Mesenchymal stem cell (in vitro differentiated cells and primary cell): ENCODE results near the gene ZNF20.
A peak's percentile ranks its signal among the peaks of the same experiment; 100 is the strongest.

Experiments
- DNase-seq: peaks from one replicate; pipeline ENCODE4 v3.0.0-alpha.2; 2013
- H2AFZ ChIP-seq: one replicate; pipeline ENCODE4 v1.6.1; 2013; ENCODE audit warnings: low read depth, mild to moderate bottlenecking, control low read depth, inconsistent platforms, low read length, moderate library complexity
- H2AK5ac ChIP-seq: 2 replicates; pipeline ENCODE4 v1.6.1; 2013; ENCODE audit warnings: low read length, moderate library complexity, mild to moderate bottlenecking, inconsistent platforms; ENCODE audit not compliant: severe bottlenecking
- H2BK120ac ChIP-seq: one replicate; pipeline ENCODE4 v1.6.1; 2013; ENCODE audit warnings: low read depth, mild to moderate bottlenecking, inconsistent platforms, low read length, moderate library complexity
- H2BK12ac ChIP-seq, 2 experiments: one replicate each; pipeline ENCODE4 v1.6.1; 2013; ENCODE audit warnings: inconsistent platforms in 2 of 2, low read length in 2 of 2, mild to moderate bottlenecking in 2 of 2, moderate library complexity in 2 of 2, control low read depth in 1 of 2
- H2BK15ac ChIP-seq: one replicate; pipeline ENCODE4 v1.6.1; 2013; ENCODE audit warnings: mild to moderate bottlenecking, low read depth, inconsistent platforms; ENCODE audit not compliant: poor library complexity, severe bottlenecking
- H2BK5ac ChIP-seq: 2 replicates; pipeline ENCODE4 v1.6.1; 2013; ENCODE audit warnings: low read depth, mild to moderate bottlenecking, low read length, control low read depth, inconsistent platforms; ENCODE audit not compliant: poor library complexity, severe bottlenecking
- H3K14ac ChIP-seq, 2 experiments: one replicate each; pipeline ENCODE4 v1.6.1; 2013; ENCODE audit warnings: inconsistent platforms in 2 of 2, low read length in 2 of 2, control low read depth in 1 of 2, mild to moderate bottlenecking in 1 of 2, moderate library complexity in 1 of 2
- H3K18ac ChIP-seq, 2 experiments: one replicate each; pipeline ENCODE4 v1.6.1; 2013; ENCODE audit warnings: inconsistent platforms in 2 of 2, low read length in 2 of 2, control low read depth in 1 of 2, low read depth in 1 of 2, mild to moderate bottlenecking in 1 of 2
- H3K23ac ChIP-seq, 2 experiments: one replicate each; pipeline ENCODE4 v1.6.1; 2013; ENCODE audit warnings: inconsistent platforms in 2 of 2, low read length in 2 of 2, mild to moderate bottlenecking in 2 of 2, moderate library complexity in 2 of 2, control low read depth in 1 of 2
- H3K27ac ChIP-seq: 2 replicates; pipeline ENCODE4 v1.5.1; 2013; ENCODE audit warnings: mild to moderate bottlenecking, moderate library complexity, low read length, control low read depth, inconsistent platforms; ENCODE audit not compliant: poor library complexity, severe bottlenecking
- H3K27me3 ChIP-seq, 2 experiments: 2 replicates each; pipeline versions ENCODE4 v1.6.1 to v1.7.0; 2013; ENCODE audit warnings: low read length in 2 of 2, mild to moderate bottlenecking in 2 of 2, moderate library complexity in 2 of 2, control low read depth in 1 of 2, inconsistent platforms in 1 of 2; ENCODE audit not compliant: control insufficient read depth in 1 of 2, insufficient read depth in 1 of 2
- H3K36me3 ChIP-seq, 2 experiments: 2 replicates each; pipeline versions ENCODE4 v1.6.1 to v1.7.0; 2013; ENCODE audit warnings: low read length in 2 of 2, control low read depth in 1 of 2, inconsistent platforms in 1 of 2, low read depth in 1 of 2, mild to moderate bottlenecking in 1 of 2; ENCODE audit not compliant: insufficient read depth in 2 of 2, control insufficient read depth in 1 of 2
- H3K4ac ChIP-seq, 2 experiments: one replicate each; pipeline ENCODE4 v1.6.1; 2013; ENCODE audit warnings: inconsistent platforms in 2 of 2, low read length in 2 of 2, mild to moderate bottlenecking in 2 of 2, moderate library complexity in 2 of 2, control low read depth in 1 of 2, low read depth in 1 of 2
- H3K4me1 ChIP-seq: 2 replicates; pipeline ENCODE4 v1.6.1; 2013; ENCODE audit warnings: low read depth, low read length, control low read depth; ENCODE audit not compliant: control insufficient read depth, insufficient read depth
- H3K4me2 ChIP-seq: 2 replicates; pipeline ENCODE4 v1.6.1; 2013; ENCODE audit warnings: low read length, mild to moderate bottlenecking, inconsistent platforms; ENCODE audit not compliant: poor library complexity, severe bottlenecking
- H3K4me3 ChIP-seq, 2 experiments: 2 replicates each; pipeline versions ENCODE4 v1.5.1 to v1.7.0; 2013; ENCODE audit warnings: low read length in 2 of 2, mild to moderate bottlenecking in 2 of 2, control low read depth in 1 of 2, low read depth in 1 of 2; ENCODE audit not compliant: insufficient read depth in 1 of 2
- H3K79me1 ChIP-seq: replicated peaks from 2 replicates; pipeline ENCODE4 v1.6.1; 2013; ENCODE audit warnings: mild to moderate bottlenecking, control low read depth, low read length, inconsistent platforms; ENCODE audit not compliant: poor library complexity, severe bottlenecking
- H3K9ac ChIP-seq: 2 replicates; pipeline ENCODE4 v1.7.0; 2013; ENCODE audit warnings: mild to moderate bottlenecking, low read length, moderate library complexity
- H3K9me3 ChIP-seq: 2 replicates; pipeline ENCODE4 v1.7.0; 2013; ENCODE audit warnings: mild to moderate bottlenecking, low read length; ENCODE audit not compliant: control insufficient read depth
- H4K8ac ChIP-seq: one replicate; pipeline ENCODE4 v1.6.1; 2013; ENCODE audit warnings: inconsistent platforms, mild to moderate bottlenecking, low read length, moderate library complexity
- H4K91ac ChIP-seq: one replicate; pipeline ENCODE4 v1.6.1; 2013; ENCODE audit warnings: mild to moderate bottlenecking, low read length, inconsistent platforms
- WGBS: methylation state at CpG from one replicate; pipeline ENCODE4 v1.1.7; 2013; ENCODE audit warnings: mixed read lengths; 5-methylcytosine and 5-hydroxymethylcytosine counted together

ZNF20 gene

DNA sequence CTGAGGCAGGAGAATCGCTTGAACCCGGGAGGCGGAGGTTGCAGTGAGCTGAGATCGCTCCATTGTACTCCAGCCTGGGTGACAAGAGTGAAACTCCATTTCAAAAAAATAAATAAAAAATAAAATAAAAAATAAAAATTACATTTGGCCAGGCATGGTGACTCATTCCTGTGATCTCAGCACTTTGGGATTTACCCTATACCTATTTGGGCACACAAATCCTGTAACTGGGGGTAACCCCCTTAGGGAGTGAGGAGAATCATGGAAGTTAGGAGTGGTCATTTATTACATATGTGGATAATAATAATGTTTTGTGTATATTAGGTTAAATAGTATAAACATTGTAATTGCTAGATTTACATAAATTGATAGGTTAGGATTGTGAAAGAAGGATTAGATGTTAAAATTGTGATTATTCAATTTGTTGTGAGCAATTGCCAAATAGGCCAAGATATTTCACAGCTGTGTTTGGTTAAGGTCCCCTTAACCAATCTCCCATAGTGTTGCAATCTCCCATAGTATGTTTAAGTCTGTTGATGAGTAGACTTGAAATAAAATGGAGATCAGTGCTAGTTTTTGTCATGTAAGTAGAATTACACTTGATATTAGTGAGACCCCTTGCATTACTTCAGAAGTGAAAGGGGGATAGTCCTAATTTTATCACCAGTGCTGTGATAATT is 44.9 kb downstream of the ZNF20 start:
- no peak overlapping the region for H3K18ac ChIP-seq
- no peak overlapping the region for H3K23ac ChIP-seq
- no peak overlapping the region for H3K27ac ChIP-seq
- no peak overlapping the region for H2BK12ac ChIP-seq
- no peaks in the 10 kb centered on the region for H3K36me3 ChIP-seq
- no peak overlapping the region for H4K91ac ChIP-seq
- H4K8ac ChIP-seq, result no peak overlapping the region
- H3K27me3 ChIP-seq, result no peaks in the 10 kb centered on the region
- no peak overlapping the region for H2BK5ac ChIP-seq
- no peak overlapping the region for H2BK120ac ChIP-seq
- H3K4me1 ChIP-seq, result no peaks in the 10 kb centered on the region
- DNase-seq, result peak; percentile 16
- no peak overlapping the region for H2AK5ac ChIP-seq
- no peak overlapping the region for H2AFZ ChIP-seq
- H3K14ac ChIP-seq, result no peak overlapping the region
- H3K4ac ChIP-seq, result no peak overlapping the region
- peaks cover 7% of the 10 kb centered on the region for H3K9me3 ChIP-seq
- no peak overlapping the region for H2BK15ac ChIP-seq
- H3K4me2 ChIP-seq, result no peak overlapping the region
- H3K79me1 ChIP-seq, result no peaks in the 10 kb centered on the region
- no peak overlapping the region for H3K4me3 ChIP-seq
- no peak overlapping the region for H3K9ac ChIP-seq
- 100% methylated on average over 1 of the region's 4 CpGs for WGBS

DNA sequence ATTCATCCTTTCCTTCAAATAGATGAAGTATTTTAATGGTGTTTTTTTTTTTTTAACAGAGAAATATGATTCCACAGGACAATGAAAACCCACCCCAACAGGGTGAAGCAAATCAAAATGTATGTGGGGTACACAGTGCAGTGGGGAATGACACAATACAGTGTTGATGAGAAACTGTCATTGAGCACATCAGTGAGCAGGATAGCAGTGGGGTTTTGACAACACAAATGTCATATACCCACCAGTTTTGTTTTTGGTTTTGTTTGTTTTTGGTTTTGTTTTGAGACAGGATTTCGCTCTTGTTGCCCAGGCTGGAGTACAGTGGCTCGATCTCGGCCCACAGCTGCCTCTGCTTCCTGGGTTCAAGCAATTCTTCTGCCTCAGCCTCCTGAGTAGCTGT is 46.4 kb downstream of the ZNF20 start:
- Histone ChIP-seq H3K9me3 (peaks cover 4% of the 10 kb centered on the region), H2BK120ac (no peak overlapping the region), H3K4me1 (no peaks in the 10 kb centered on the region), H3K14ac (no peak overlapping the region), H3K27me3 (no peaks in the 10 kb centered on the region), H4K91ac (no peak overlapping the region), H2BK12ac (no peak overlapping the region), H3K23ac (no peak overlapping the region), H3K36me3 (no peaks in the 10 kb centered on the region), H3K27ac (no peak overlapping the region), H3K18ac (no peak overlapping the region), H3K79me1 (no peaks in the 10 kb centered on the region), H3K4ac (no peak overlapping the region), H2AK5ac (no peak overlapping the region), H2AFZ (no peak overlapping the region), H3K9ac (no peak overlapping the region), H3K4me3 (no peak overlapping the region), H2BK15ac (no peak overlapping the region), H4K8ac (no peak overlapping the region), H3K4me2 (no peak overlapping the region), H2BK5ac (no peak overlapping the region)
- DNase-seq, result no peak
- WGBS, result 90% methylated on average over 3 of the region's 3 CpGs

DNA sequence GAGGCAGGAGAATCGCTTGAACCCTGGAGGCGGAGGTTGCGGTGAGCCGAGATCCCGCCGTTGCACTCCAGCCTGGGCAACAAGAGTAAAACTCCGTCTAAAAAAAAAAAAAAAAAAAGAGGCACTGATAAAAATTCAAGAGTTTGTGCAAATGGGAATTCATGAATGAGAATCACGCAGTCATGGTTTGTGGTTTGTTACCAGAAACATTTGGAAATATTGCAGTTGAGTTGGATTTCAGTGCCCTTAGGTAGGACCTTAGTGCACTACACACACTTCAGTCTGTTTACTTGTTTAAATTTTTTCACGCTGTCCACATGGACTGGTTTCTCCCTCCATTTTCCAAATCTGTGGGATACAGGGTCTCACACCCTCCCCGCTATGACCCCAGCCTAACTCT is 47.2 kb downstream of the ZNF20 start:
- H3K27me3 ChIP-seq, result no peaks in the 10 kb centered on the region
- H3K4me2 ChIP-seq, result peak overlapping the region; percentile 85
- peak; percentile 18 for DNase-seq
- no peak overlapping the region for H2BK12ac ChIP-seq
- H2BK15ac ChIP-seq, result no peak overlapping the region
- no peak overlapping the region for H3K14ac ChIP-seq
- WGBS, result 41% methylated on average over 10 of the region's 10 CpGs
- H3K79me1 ChIP-seq, result no peaks in the 10 kb centered on the region
- H2BK5ac ChIP-seq, result no peak overlapping the region
- H2AFZ ChIP-seq, result no peak overlapping the region
- no peak overlapping the region for H4K8ac ChIP-seq
- H3K9ac ChIP-seq, result peak overlapping the region; percentile 93
- no peaks in the 10 kb centered on the region for H3K4me1 ChIP-seq
- H3K9me3 ChIP-seq, result peaks cover under 1% of the 10 kb centered on the region
- no peak overlapping the region for H2BK120ac ChIP-seq
- H4K91ac ChIP-seq, result no peak overlapping the region
- no peak overlapping the region for H3K4ac ChIP-seq
- H2AK5ac ChIP-seq, result no peak overlapping the region
- H3K36me3 ChIP-seq, result no peaks in the 10 kb centered on the region
- H3K18ac ChIP-seq, result no peak overlapping the region
- H3K4me3 ChIP-seq, result peak overlapping the region; percentile 66 to 86
- H3K23ac ChIP-seq, result no peak overlapping the region
- H3K27ac ChIP-seq, result no peak overlapping the region

DNA sequence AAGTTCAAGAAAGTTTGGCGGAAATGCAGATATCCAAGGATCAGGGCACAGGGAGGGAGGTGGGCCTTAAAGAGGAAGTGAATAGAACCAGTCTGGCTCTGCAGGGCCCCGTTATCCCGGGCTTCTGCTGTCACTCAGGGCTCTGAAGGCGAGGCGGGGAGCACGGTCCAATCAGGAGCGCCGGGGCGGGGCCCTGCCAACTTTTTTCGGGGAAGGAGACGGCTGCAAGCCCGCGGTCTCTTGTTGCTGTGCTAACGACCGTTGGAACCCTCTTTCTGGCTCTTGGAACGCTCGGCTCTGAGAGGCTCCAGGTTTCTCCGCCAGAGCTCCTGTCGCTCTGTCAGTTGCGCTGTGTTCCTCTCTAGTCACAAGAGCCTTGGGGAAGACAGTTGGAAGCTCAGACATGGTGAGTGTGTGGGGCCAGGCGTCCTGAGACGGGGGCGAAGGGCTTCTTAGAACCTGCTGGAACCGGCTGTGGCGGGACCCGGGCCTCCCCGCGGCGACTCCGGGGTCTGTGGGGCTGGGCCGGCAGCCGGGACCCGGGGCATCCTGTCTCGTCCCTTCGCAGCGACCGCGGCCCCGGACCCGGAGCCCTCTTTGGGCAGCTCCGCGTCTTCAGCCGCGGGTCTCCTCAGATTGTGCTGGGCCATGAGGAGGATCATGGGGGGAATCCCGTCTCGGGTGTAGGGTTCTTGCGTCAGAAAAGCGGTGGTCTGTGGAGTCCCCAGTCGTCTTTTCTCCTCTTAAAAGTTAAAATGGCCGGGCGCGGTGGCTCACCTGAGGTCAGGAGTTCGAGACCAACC is 47.9 kb downstream of the ZNF20 start:
- no peaks in the 10 kb centered on the region for H3K4me1 ChIP-seq
- DNase-seq, result peak; percentile 86
- peak overlapping the region; percentile 66 to 86 for H3K4me3 ChIP-seq
- H3K4ac ChIP-seq, result no peak overlapping the region
- peak overlapping the region; percentile 49 for H2BK120ac ChIP-seq
- H3K27me3 ChIP-seq, result no peaks in the 10 kb centered on the region
- no peaks in the 10 kb centered on the region for H3K36me3 ChIP-seq
- H3K4me2 ChIP-seq, result peak overlapping the region; percentile 85
- H3K27ac ChIP-seq, result peak overlapping the region; percentile 62
- H4K91ac ChIP-seq, result peak overlapping the region; percentile 50
- WGBS, result 3% methylated on average over 48 of the region's 53 CpGs
- peak overlapping the region in 1 of 2 experiments; percentile 79 for H3K23ac ChIP-seq
- H3K9me3 ChIP-seq, result peaks cover 3% of the 10 kb centered on the region
- H3K18ac ChIP-seq, result peak overlapping the region in 1 of 2 experiments; percentile 43
- no peak overlapping the region for H2BK12ac ChIP-seq
- H3K9ac ChIP-seq, result peak overlapping the region; percentile 93
- no peak overlapping the region for H2BK15ac ChIP-seq
- H3K14ac ChIP-seq, result peak overlapping the region in 1 of 2 experiments; percentile 3
- peak overlapping the region; percentile 92 for H2AFZ ChIP-seq
- H2AK5ac ChIP-seq, result no peak overlapping the region
- no peaks in the 10 kb centered on the region for H3K79me1 ChIP-seq
- H4K8ac ChIP-seq, result no peak overlapping the region
- no peak overlapping the region for H2BK5ac ChIP-seq
